Panc1 (cell line): Measurements from ENCODE around the gene PIPOX. TPM values are rescaled to one million over a fixed set of nuclear protein-coding genes. Genes with fewer than 3 reads are reported as not detected.

Experiments used
- ATAC-seq: fragments of 200-7000 bp; cut with Tn5 transposase; 2 replicates; pipeline ENCODE4 v1.9.1; 2020; ENCODE audit warnings: mild to moderate bottlenecking, moderate library complexity
- BruUV-seq: library from RNA; stranded (reverse); fragments of 400-500 nt; replicated peaks from 2 replicates; lab custom pipeline; 2021; lab: Mats Ljungman, UMichigan
- CTCF ChIA-PET: fragments of 300-600 bp; sonication (Branson Sonifier 250); formaldehyde crosslinking; loops from one replicate; lab custom pipeline; 2022; ENCODE audit warnings: antibody characterized with exemption; lab: Charles Lee
- POLR2A ChIA-PET: fragments of 300-600 bp; sonication (Branson Sonifier 250); formaldehyde crosslinking; loops from one replicate; lab custom pipeline; 2022; ENCODE audit warnings: antibody characterized with exemption; lab: Charles Lee
- DNase-seq: peaks from one replicate; pipeline ENCODE4 v3.0.0-alpha.2; 2010; ENCODE audit warnings: low read depth, low spot score
- H3K27ac ChIP-seq: 2 replicates; pipeline ENCODE4 v1.5.1; 2011; ENCODE audit warnings: mild to moderate bottlenecking, low read length, inconsistent platforms
- H3K27me3 ChIP-seq: fragments of 200-500 bp; sonication (Bioruptor generic); 2 replicates; pipeline ENCODE4 v1.6.0; 2014; ENCODE audit warnings: low read length, inconsistent platforms; ENCODE audit not compliant: control insufficient read depth, insufficient read depth
- H3K36me3 ChIP-seq: fragments of 200-500 bp; sonication (Bioruptor generic); 2 replicates; pipeline ENCODE4 v1.5.1; 2014; ENCODE audit warnings: inconsistent platforms, mild to moderate bottlenecking, low read length, moderate library complexity; ENCODE audit not compliant: control insufficient read depth, insufficient read depth
- H3K4me1 ChIP-seq: 2 replicates; pipeline ENCODE4 v1.5.1; 2011; ENCODE audit warnings: inconsistent platforms, mild to moderate bottlenecking, low read length, moderate library complexity; ENCODE audit not compliant: control insufficient read depth, insufficient read depth
- H3K4me3 ChIP-seq, 2 experiments: 2 replicates each; pipeline ENCODE4 v1.5.1; 2011 to 2012; ENCODE audit warnings: low read depth in 2 of 2, low read length in 2 of 2, mild to moderate bottlenecking in 2 of 2, inconsistent platforms in 1 of 2, moderate library complexity in 1 of 2
- H3K9me3 ChIP-seq: fragments of 200-500 bp; sonication (Bioruptor generic); 2 replicates; pipeline ENCODE4 v1.5.1; 2014; ENCODE audit warnings: low read depth, mild to moderate bottlenecking, inconsistent platforms, low read length, moderate library complexity; ENCODE audit not compliant: control insufficient read depth, insufficient read depth
- CTCF ChIP-seq: fragments of 450-650 bp; IDR thresholded peaks from 2 replicates; pipeline ENCODE4 v1.5.1; 2017; ENCODE audit warnings: mild to moderate bottlenecking
- POLR2AphosphoS5 ChIP-seq: IDR thresholded peaks from 2 replicates; pipeline ENCODE4 v1.6.1; 2012; ENCODE audit warnings: mild to moderate bottlenecking, low read depth, low read length, moderate library complexity
- REST ChIP-seq, 2 experiments: IDR thresholded peaks; 2 replicates each; pipeline ENCODE4 v1.6.1; 2011 to 2012; ENCODE audit warnings: low read depth in 2 of 2, control low read depth in 1 of 2, low read length in 1 of 2, mild to moderate bottlenecking in 1 of 2, moderate library complexity in 1 of 2; ENCODE audit not compliant: insufficient read depth in 1 of 2
- SIN3A ChIP-seq: IDR thresholded peaks from 2 replicates; pipeline ENCODE4 v1.6.1; 2012; ENCODE audit warnings: low read depth, mild to moderate bottlenecking, low read length, moderate library complexity, borderline replicate concordance; ENCODE audit not compliant: insufficient read depth
- TCF7L2 ChIP-seq: IDR thresholded peaks from 2 replicates; pipeline ENCODE4 v1.6.1; 2011; ENCODE audit warnings: mild to moderate bottlenecking, low read depth, low read length, inconsistent platforms
- in situ Hi-C: cut with HindIII; loops from 2 replicates; pipeline ENCODE4 v1.10.0; 2016; ENCODE audit warnings: low sequenced_read_pairs, low pct_unique_long_range_greater_than_20kb
- intact Hi-C: fragments of 100-400 bp; cut with micrococcal nuclease; formaldehyde crosslinking; loops from one replicate; pipeline ENCODE4 v1.10.0; 2022; ENCODE audit not compliant: unreplicated experiment
- total RNA-seq: library from RNA; stranded (reverse); gene quantifications from one replicate; pipeline ENCODE4 v1.2.1, GENCODE V29; 2021; ENCODE audit not compliant: unreplicated experiment

PIPOX gene
- total RNA-seq, 1 experiment from 2014 or later, result 2.4 TPM

DNA sequence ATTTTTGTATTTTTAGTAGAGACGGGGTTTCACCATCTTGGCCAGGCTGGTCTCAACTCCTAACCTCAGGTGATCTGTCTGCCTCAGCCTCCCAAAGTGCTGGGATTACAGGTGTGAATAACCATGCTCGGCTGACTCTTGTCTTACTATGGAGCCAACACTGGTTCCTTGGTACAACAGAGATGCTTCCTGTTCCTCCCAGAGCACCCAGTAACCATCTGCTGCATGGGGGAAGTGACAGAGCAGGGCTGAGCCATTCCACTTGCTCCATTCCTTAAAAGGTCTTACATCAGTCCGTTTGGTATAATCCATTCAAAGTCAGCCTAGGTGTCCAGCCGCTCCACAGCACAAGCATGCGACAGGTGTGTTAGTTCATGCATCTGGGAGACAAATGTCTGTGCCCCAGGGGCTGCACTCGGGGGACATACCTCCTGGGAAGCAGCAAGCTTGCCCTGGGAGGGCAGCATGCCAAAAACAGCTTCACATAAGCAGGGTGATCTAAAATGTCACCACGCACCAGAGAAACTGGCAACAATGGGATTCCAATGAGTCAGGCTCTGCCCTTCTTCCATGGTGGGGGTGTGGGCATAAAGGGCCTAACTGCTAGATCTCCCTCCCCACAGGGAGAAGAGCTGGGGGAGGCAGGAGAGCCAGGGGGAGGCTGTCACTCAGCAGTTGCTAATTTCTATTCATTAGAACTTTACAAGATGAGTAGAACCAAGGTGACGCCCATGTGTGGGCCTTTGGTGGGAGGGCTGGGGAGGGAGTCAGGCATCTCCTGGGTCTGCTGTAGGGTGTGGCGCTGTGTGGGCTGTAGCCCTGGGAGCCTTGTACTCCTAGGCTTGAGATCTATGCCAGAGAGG is 35.5 kb downstream of the PIPOX start:
- DNase-seq (no peak), ATAC-seq (no peak)
- intact Hi-C loops, result no loop called here
- no peaks in the 10 kb centered on the region for H3K27me3 ChIP-seq
- BruUV-seq, result no TSS peak
- H3K4me1 ChIP-seq, result no peaks in the 10 kb centered on the region
- ChIA-PET CTCF (interaction anchor here (1.3 kb wide), 1 partner anchor 113 kb away, joined by 5 read pairs; no protein-coding TSS in a partner anchor), POLR2A (no interaction called here)
- in situ Hi-C loops, result no loop called here
- no peaks in the 10 kb centered on the region for H3K9me3 ChIP-seq
- H3K27ac ChIP-seq, result no peak overlapping the region
- no peak overlapping the region for H3K4me3 ChIP-seq
- peaks cover 3% of the 10 kb centered on the region for H3K36me3 ChIP-seq
- no peak for TF ChIP-seq CTCF
- TF ChIP-seq SIN3A, result no peak
- no peak for TF ChIP-seq POLR2AphosphoS5
- no peak for TF ChIP-seq REST (IDR thresholded peaks at IDR 0.05; ENCODE audit: insufficient read depth in 1 of 2, low read depth in 2 of 2, low read length in 1 of 2)
- no peak for TF ChIP-seq TCF7L2

DNA sequence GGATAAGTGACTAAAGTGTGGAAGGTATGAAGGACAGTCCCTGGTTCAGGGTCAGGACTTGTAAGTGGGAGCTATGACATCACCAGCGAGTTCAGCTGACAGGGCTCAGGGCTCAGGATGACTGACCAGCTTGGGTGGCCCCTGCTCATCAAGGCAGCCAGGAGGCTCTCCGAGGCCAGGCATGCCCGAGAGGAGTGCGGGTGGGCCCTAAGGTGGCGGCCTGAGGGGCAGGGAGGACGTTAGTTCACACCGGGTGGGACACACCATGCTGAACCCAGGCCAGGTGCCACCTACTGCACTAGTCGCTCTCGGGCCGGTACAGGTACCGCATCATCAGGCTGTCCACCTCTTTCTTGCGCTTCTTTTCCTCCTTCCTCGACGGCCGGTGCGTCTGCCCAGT is 36.5 kb downstream of the PIPOX start:
- no peaks in the 10 kb centered on the region for H3K9me3 ChIP-seq
- no peaks in the 10 kb centered on the region for H3K27me3 ChIP-seq
- no TSS peak for BruUV-seq
- TF ChIP-seq POLR2AphosphoS5 (no peak), CTCF (no peak), REST (IDR thresholded peaks at IDR 0.05; ENCODE audit: insufficient read depth in 1 of 2, low read depth in 2 of 2, low read length in 1 of 2) (no peak), TCF7L2 (no peak), SIN3A (no peak)
- H3K4me1 ChIP-seq, result no peaks in the 10 kb centered on the region
- H3K27ac ChIP-seq, result no peak overlapping the region
- H3K4me3 ChIP-seq, result no peak overlapping the region
- peaks cover 5% of the 10 kb centered on the region for H3K36me3 ChIP-seq
- in situ Hi-C loops (no loop called here), intact Hi-C loops (no loop called here)
- DNase-seq (no peak), ATAC-seq (no peak)
- ChIA-PET POLR2A (interaction anchor here (1.1 kb wide), 1 partner anchor 19 kb away, joined by 4 read pairs; no protein-coding TSS in a partner anchor), CTCF (interaction anchor here (1.3 kb wide), 1 partner anchor 114 kb away, joined by 5 read pairs; no protein-coding TSS in a partner anchor)
